Mammary epithelial cell (primary cell): ENCODE data around the gene PPM1L.

ENCODE experiments used
- CTCF ChIP-seq, 2 donors: IDR thresholded peaks in 1 of 2; conservative IDR thresholded peaks in 1 of 2; 2 replicates each; pipeline ENCODE4 v1.5.1; 2011 to 2012; ENCODE audit warnings: inconsistent platforms in 2 of 2, low read length in 2 of 2, mild to moderate bottlenecking in 2 of 2, control low read depth in 1 of 2, low read depth in 1 of 2; ENCODE audit not compliant: insufficient read depth in 1 of 2; ENCODE audit errors: extremely low read depth in 1 of 2
- EZH2 ChIP-seq: IDR thresholded peaks from 2 replicates; pipeline ENCODE4 v1.6.1; 2012; ENCODE audit warnings: low read length, inconsistent platforms, borderline replicate concordance

DNA sequence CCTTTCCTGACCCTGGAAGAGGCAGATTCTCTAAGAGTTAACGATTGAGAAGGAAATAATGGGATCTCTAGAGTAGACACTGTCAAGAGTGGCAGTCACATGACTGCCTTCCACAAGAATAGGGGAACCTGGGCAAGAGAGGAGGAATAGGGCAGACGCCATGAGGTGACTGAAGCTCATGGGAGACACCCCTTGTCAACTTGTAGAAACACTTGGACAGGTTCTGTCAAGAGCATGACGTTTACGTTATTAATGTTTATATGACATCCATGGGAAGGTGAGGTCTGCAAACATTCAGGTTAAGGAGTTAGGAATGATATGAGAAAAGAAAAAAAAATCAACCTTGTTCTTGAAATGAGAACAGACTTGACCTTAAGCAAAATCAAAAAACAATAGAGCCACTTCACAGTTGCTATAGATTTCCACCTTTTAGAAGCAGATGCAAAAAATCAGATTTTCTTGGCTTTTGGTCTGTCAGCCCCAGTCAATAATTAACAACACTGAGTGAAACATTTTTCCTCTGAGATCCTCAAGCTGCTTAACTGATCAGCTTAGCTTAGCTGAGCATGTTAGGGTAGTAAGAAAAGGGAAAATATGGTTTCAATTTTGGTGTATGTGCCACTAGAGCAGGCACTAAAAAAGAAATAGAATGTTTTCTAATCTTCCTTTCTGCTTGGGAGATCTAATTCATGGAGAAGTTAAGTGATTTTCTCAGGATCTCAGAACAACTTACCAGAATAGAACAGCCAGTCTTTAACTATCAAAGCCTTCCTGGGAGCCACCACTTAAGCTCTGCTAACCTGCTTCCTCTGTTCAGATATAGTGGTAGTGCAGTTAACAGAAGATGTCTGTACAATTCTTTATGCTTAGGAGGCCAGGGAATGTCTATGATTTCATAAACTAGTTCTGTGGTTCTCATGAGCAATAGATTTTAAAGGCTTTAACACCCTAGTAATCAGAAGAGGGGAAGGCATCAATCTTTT is 232.2 kb downstream of the PPM1L start:
- TF ChIP-seq CTCF (conservative IDR thresholded peaks at IDR 0.05 in 1 of 2, IDR thresholded peaks at IDR 0.05 in 1 of 2; ENCODE audit: extremely low read depth in 1 of 2, insufficient read depth in 1 of 2, low read depth in 1 of 2, low read length in 2 of 2) (no peak), EZH2 (no peak)
